HFF-Myc (cell line): ENCODE data around the gene NR2F2.

Source experiments
- DNase-seq: peaks from one replicate; pipeline ENCODE4 v3.0.0-alpha.2; 2011; ENCODE audit warnings: low read depth; ENCODE audit errors: extremely low read depth
- H3K4me3 ChIP-seq: replicated peaks from 2 replicates; pipeline ENCODE4 v1.5.1; 2011; ENCODE audit warnings: low read depth, mild to moderate bottlenecking, control low read depth, low read length
- CTCF ChIP-seq: IDR thresholded peaks from 2 replicates; pipeline ENCODE4 v1.5.1; 2012; ENCODE audit warnings: mild to moderate bottlenecking, low read depth, low read length, control low read depth; ENCODE audit errors: missing control alignments

NR2F2 gene

GRCh38 chr15:96381463-96381862, 51.0 kb downstream of the NR2F2 start:
- H3K4me3 ChIP-seq: no peak overlapping the region
- no peak for DNase-seq
- no peak for TF ChIP-seq CTCF

DNA sequence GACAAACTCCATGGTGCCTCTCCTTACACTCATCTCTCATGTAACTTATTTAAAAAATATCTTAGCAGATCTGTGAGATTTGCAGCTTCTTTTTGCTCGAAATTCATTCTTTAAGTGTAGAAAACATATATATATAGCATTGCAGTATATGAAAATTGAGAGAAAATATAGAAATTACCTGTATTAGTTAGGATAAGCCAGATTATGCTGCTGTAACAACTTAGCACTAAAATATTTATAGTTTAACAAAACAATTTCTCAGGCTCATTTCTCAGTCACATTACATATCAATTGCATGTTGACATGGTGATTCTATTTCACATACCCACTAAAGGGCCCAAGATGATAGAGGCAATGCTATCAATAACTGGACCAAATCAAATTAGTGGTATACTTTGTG, 54.7 kb downstream of the NR2F2 start:
- no peak overlapping the region for H3K4me3 ChIP-seq
- no peak for DNase-seq
- TF ChIP-seq CTCF: no peak

GRCh38 chr15:96388673-96389072, 58.2 kb downstream of the NR2F2 start:
- H3K4me3 ChIP-seq: no peak overlapping the region
- no peak for TF ChIP-seq CTCF
- DNase-seq: no peak
